ENCODE data around the gene CHST4.

- TF ChIP-seq CTCF (IDR thresholded peaks at IDR 0.05) (no peak), POLR2A (IDR thresholded peaks at IDR 0.05) (no peak)
Measured at GRCh38 chr16:71555230-71555891, 29.1 kb downstream of the CHST4 start.
